Measurements from ENCODE around the gene CDC123. TPM values are rescaled to one million over a fixed set of nuclear protein-coding genes. Genes with fewer than 3 reads are reported as not detected.

The CDC123 gene
- polyA plus RNA-seq, 2 of the 4 experiments (the other 2 are of a cell fraction) = 164 to 195 TPM

- H3K27ac ChIP-seq = no peak overlapping the region
- ATAC-seq = no peak
- TF ChIP-seq TFCP2L1 (CRISPR knock-in tag; IDR thresholded peaks at IDR 0.05) (no peak), HMGXB4 (CRISPR knock-in tag; IDR thresholded peaks at IDR 0.05; ENCODE audit: borderline replicate concordance) (no peak), ELK1 (IDR thresholded peaks at IDR 0.05; ENCODE audit: low read depth, low read length) (no peak), FOSB (CRISPR knock-in tag; IDR thresholded peaks at IDR 0.05) (no peak), KDM5A (IDR thresholded peaks at IDR 0.05) (no peak), EHMT2 (IDR thresholded peaks at IDR 0.05; ENCODE audit: low read depth) (no peak), CHD2 (IDR thresholded peaks at IDR 0.05; ENCODE audit: low read length, partially characterized antibody) (no peak), HOXA7 (CRISPR knock-in tag; IDR thresholded peaks at IDR 0.05) (no peak), CBX2 (IDR thresholded peaks at IDR 0.05; ENCODE audit: borderline replicate concordance, low read depth) (no peak), BCL3 (IDR thresholded peaks at IDR 0.05) (no peak), MYC (IDR thresholded peaks at IDR 0.05; ENCODE audit: borderline replicate concordance, low read length) (no peak), GATA3 (IDR thresholded peaks at IDR 0.05; ENCODE audit: borderline replicate concordance) (no peak), RARB (CRISPR knock-in tag; IDR thresholded peaks at IDR 0.05) (no peak), ZC3H11A (IDR thresholded peaks at IDR 0.05) (no peak), RFX5 (IDR thresholded peaks at IDR 0.05) (no peak)
Observed at GRCh38 chr10:12241810-12242529, 46.0 kb downstream of the CDC123 start.

GRCh38 chr10:12243864-12244620 is 48.1 kb downstream of the CDC123 start:
- no peak for ATAC-seq
- H3K4me3 ChIP-seq = no peak overlapping the region
- no peak for DNase-seq (ENCODE audit: low read depth in 1 of 2, low spot score in 1 of 2)
- ChIA-PET POLR2A (no interaction called here), CTCF (interaction anchor here (0.6 to 0.8 kb wide), 2 partner anchors 19 to 136 kb away, joined by 3 read pairs; no protein-coding TSS in a partner anchor)
- H3K9me3 ChIP-seq = no peaks in the 10 kb centered on the region
- FAIRE-seq = no peak
- 96% methylated on average over 18 of the region's 18 CpGs for WGBS (ENCODE audit: missing lambda C conversion rate)
- TF ChIP-seq JUN (IDR thresholded peaks at IDR 0.05) (no peak), NPAS2 (CRISPR knock-in tag; IDR thresholded peaks at IDR 0.05; ENCODE audit: borderline replicate concordance) (no peak), FOXS1 (CRISPR knock-in tag; IDR thresholded peaks at IDR 0.05) (no peak), EHF (CRISPR knock-in tag; IDR thresholded peaks at IDR 0.05) (no peak), HDAC2 (IDR thresholded peaks at IDR 0.05) (no peak), KDM1A (IDR thresholded peaks at IDR 0.05; ENCODE audit: low read depth) (no peak), ELK1 (IDR thresholded peaks at IDR 0.05; ENCODE audit: low read depth, low read length) (no peak), ATOH8 (CRISPR knock-in tag; IDR thresholded peaks at IDR 0.05; ENCODE audit: low read depth) (no peak), ZNF302 (CRISPR knock-in tag; IDR thresholded peaks at IDR 0.05) (no peak), SREBF2 (IDR thresholded peaks at IDR 0.05) (no peak), RNF2 (IDR thresholded peaks at IDR 0.05; ENCODE audit: borderline replicate concordance, low read depth) (no peak), CBX8 (IDR thresholded peaks at IDR 0.05) (no peak), MAZ (IDR thresholded peaks at IDR 0.05; ENCODE audit: borderline replicate concordance, low read depth, low read length) (no peak), CEBPB (IDR thresholded peaks at IDR 0.05) (no peak)
- no peak overlapping the region for H3K27ac ChIP-seq
- H3K4me1 ChIP-seq = no peaks in the 10 kb centered on the region; the same call in 2 of the 3 replicates
- no peak overlapping the region for H3K4me2 ChIP-seq

More at GRCh38 chr10:12241810-12242529, 46.0 kb downstream of the CDC123 start:
- Histone ChIP-seq H3K9me3 (no peaks in the 10 kb centered on the region), H3K4me3 (no peak overlapping the region), H3K4me1 (no peaks in the 10 kb centered on the region; the same call in 2 of the 3 replicates), H3K4me2 (no peak overlapping the region)
- 94% methylated on average over 19 of the region's 19 CpGs for WGBS (ENCODE audit: missing lambda C conversion rate)
- CTCF ChIA-PET = interaction anchor here (0.6 to 2.0 kb wide), 4 partner anchors 11 to 861 kb away, joined by 3 to 8 read pairs (median 4); no protein-coding TSS in a partner anchor
- DNase-seq (ENCODE audit: low read depth in 1 of 2, low spot score in 1 of 2) (no peak), FAIRE-seq (no peak)
- POLR2A ChIA-PET = no interaction called here
